Activated T-helper 2 cell treated with anti-CD3 and anti-CD28 coated beads, Interferon-gamma antibody, Interleukin-2, Interleukin-4, amounts not matched to agents 10 μg/mL and 5 μg/mL and 100 μg/mL, durations not matched to agents 14 hours and 24 hours and 36 hours (primary cell): ENCODE data around the gene USP9X. TPM values are rescaled to one million over a fixed set of nuclear protein-coding genes. Genes with fewer than 3 reads are reported as not detected.

Experiments used
- DNase-seq: peaks from one replicate; pipeline ENCODE4 v3.0.0; 2021; ENCODE audit warnings: low spot score
- H3K27ac Mint-ChIP-seq: one replicate; pipeline ENCODE4 v1.8.0; 2021; ENCODE audit warnings: mixed read lengths
- H3K27me3 Mint-ChIP-seq: one replicate; pipeline ENCODE4 v1.8.0; 2021; ENCODE audit warnings: low read depth, mixed read lengths
- H3K36me3 Mint-ChIP-seq: one replicate; pipeline ENCODE4 v1.8.0; 2021; ENCODE audit warnings: low read depth, mixed read lengths
- H3K4me1 Mint-ChIP-seq: one replicate; pipeline ENCODE4 v1.8.0; 2021; ENCODE audit warnings: low read depth, mixed read lengths
- H3K4me3 Mint-ChIP-seq: one replicate; pipeline ENCODE4 v1.8.0; 2021; ENCODE audit warnings: low read depth, mild to moderate bottlenecking, moderate library complexity, mixed read lengths
- H3K9me3 Mint-ChIP-seq: one replicate; pipeline ENCODE4 v1.8.0; 2021; ENCODE audit warnings: mixed read lengths
- intact Hi-C: fragments of 100-400 bp; cut with micrococcal nuclease; formaldehyde crosslinking; loops from one replicate; pipeline ENCODE4 v1.15.1; 2023
- total RNA-seq: library from RNA; stranded (reverse); gene quantifications from 2 replicates; pipeline ENCODE4 v1.2.3, GENCODE V29; 2022

USP9X gene
- total RNA-seq, 1 donor from 2014 or later: 53.4 TPM

DNA sequence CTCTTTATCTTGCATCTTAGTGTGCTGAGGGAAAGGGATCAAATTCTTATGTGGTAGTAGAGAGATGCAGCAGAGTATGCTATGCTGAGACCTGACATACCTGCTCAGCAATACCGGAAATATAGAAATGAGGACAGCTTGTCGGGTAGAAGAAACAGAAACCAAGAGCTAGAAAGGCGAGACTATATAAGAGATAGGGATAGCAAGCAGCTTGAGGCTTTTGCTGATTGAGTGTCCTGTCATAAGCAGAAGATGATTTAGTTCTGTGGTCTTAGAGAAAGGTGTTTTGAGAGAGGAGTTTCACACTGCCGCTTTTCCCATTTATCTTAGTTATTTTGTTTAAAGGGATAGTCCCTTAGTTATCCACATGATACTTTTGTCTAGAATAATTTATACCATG lies 31.7 kb downstream of the USP9X start:
- Mint-ChIP-seq H3K9me3 (no peaks in the 10 kb centered on the region), H3K4me3 (peak overlapping the region; percentile 21), H3K4me1 (peaks cover 48% of the 10 kb centered on the region), H3K27ac (peak overlapping the region; percentile 63), H3K36me3 (peaks cover 7% of the 10 kb centered on the region), H3K27me3 (no peaks in the 10 kb centered on the region)
- intact Hi-C loops: loop anchor here (1.0 to 10.0 kb wide), 5 partner anchors 33 to 472 kb away; partner anchors contain the start of genes CXorf38 and MED14
- DNase-seq: no peak

DNA sequence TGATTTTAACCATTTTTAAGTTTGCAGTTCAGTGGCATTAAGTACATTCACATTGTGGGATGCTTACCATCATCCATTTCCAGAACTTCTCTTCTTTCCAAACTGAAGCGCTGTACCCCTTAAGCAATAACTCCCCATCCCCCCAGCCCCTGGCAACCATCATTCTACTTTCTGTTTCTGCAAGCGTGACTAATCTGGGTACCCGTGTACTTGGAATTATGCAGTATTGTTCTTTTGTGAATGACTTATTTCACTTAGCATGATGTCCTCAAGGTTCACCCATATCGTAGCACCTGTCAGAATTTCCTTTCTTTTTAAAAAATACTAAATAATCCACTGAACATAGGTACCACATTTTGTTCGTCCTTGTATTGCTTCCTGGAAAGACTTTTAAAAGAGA lies 32.9 kb downstream of the USP9X start:
- Mint-ChIP-seq H3K36me3 (peaks cover 7% of the 10 kb centered on the region), H3K27me3 (no peaks in the 10 kb centered on the region), H3K9me3 (no peaks in the 10 kb centered on the region), H3K4me3 (peak overlapping the region; percentile 8), H3K4me1 (peaks cover 54% of the 10 kb centered on the region), H3K27ac (peak overlapping the region; percentile 52)
- intact Hi-C loops: loop anchor here (5.0 to 10.0 kb wide), 4 partner anchors 106 to 473 kb away; partner anchors contain the start of genes CXorf38 and MED14
- DNase-seq: no peak

DNA sequence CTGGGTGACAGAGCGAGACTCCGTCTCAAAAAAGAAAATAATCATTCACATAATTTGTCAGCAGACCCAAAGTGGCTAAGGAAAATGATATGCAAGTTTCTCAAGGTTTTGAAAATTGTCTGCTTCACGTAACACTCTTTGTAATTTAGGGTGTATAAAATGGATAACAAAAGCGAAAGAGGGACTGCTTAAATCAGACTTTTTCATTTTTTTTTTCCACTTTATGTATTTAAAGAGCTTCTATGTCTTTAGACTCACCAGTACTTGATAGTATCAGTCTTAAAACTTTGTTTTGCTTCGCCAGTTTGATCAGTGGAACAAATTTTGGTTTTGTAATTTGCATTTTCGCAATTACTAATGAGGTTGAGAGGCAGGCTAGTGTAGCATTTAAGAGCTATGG lies 34.6 kb downstream of the USP9X start:
- Mint-ChIP-seq H3K27ac (peak overlapping the region; percentile 28), H3K9me3 (no peaks in the 10 kb centered on the region), H3K27me3 (no peaks in the 10 kb centered on the region), H3K36me3 (peaks cover 11% of the 10 kb centered on the region), H3K4me1 (peaks cover 48% of the 10 kb centered on the region), H3K4me3 (no peak overlapping the region)
- DNase-seq: no peak
- intact Hi-C loops: loop anchor here (5.0 to 10.0 kb wide), 4 partner anchors 108 to 475 kb away; partner anchors contain the start of genes CXorf38 and MED14

DNA sequence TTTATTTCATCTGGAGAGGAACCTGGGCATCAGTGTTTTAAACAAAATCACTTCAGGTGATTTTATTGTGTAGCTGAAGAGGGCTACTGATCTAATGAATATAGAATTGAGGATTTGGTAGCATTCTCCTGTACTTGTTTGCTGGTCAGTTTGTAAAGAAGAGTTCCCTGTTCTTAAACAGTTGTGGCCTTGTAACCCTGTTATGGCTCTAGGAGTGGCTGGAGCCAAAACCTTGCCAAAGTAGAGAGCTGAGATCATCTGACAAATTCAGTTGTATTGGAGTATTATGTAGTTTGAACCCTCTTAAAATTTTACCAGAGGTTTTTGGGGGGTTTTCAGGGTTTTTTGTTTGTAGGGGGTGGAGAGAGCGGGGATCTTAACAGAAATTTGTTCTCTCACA lies 36.5 kb downstream of the USP9X start:
- Mint-ChIP-seq H3K27me3 (no peaks in the 10 kb centered on the region), H3K27ac (peak overlapping the region; percentile 38), H3K36me3 (peaks cover 15% of the 10 kb centered on the region), H3K4me1 (peaks cover 40% of the 10 kb centered on the region), H3K4me3 (no peak overlapping the region), H3K9me3 (no peaks in the 10 kb centered on the region)
- DNase-seq: no peak
- intact Hi-C loops: no loop called here

DNA sequence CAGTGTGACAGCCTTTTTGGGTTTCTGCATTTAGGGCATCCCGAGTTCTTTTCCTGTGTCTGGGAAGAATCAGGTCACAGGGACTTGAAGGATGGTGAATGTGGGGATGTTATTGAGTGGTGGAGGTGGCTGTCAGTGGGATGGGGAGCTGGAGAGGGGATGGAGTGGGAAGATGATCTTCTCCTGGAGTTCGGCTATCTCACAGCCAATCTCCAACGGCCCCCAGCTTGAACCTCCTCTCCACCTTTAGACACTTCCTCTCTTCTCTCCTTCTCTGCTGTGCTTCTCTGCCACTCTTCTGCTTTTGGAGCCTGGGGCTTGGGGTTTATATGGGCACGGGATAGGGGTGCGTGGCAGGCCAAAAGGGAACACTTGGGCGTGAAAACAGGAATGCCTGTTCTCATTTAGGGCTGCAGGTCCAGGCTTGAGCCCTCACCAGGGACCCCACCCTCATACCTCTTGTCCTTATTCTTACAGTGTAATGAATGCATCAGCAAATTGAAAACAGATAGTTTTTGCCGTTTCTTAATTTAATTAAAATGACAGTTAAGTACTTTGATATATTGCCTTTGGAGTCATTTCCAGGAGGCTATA lies 37.5 kb downstream of the USP9X start:
- intact Hi-C loops: no loop called here
- H3K4me1 Mint-ChIP-seq: peaks cover 37% of the 10 kb centered on the region
- H3K27ac Mint-ChIP-seq: peak overlapping the region; percentile 52
- DNase-seq: no peak
- H3K4me3 Mint-ChIP-seq: no peak overlapping the region
- peaks cover 15% of the 10 kb centered on the region for H3K36me3 Mint-ChIP-seq
- no peaks in the 10 kb centered on the region for H3K9me3 Mint-ChIP-seq
- no peaks in the 10 kb centered on the region for H3K27me3 Mint-ChIP-seq

DNA sequence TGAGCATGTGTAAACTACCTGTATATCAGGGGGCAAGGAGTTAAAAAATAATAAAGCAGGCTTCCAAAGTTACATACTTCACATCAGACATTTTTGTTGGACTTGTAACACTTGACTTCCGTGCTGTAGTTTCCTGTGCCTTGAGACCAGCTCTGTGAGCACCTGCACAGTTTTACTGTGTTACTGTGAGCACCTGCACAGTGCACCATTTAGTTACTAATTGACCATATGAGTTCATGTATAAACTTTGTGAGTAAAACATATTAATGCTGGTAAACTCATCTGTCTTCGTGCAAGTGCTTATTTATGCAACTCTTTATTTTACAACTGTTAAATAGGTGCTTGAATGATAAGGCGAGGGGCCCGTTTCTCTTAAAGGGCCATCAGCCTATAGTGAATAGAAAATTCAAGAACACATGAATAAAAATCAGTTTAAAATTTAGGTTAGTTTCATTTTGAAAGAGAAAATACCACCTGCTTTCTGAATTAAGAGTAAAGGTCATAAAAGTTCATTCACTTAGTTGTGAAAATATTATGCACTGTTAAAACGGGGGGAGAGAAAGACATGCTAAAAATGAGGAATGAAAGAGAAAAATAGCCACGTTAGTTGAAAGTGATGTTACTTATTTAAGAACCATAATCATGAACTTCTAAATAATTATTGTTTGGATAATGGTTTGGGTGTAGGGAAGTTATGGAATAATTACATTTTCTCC lies 42.4 kb downstream of the USP9X start:
- Mint-ChIP-seq H3K27me3 (no peaks in the 10 kb centered on the region), H3K4me3 (no peak overlapping the region), H3K27ac (no peak overlapping the region), H3K36me3 (peaks cover 22% of the 10 kb centered on the region), H3K4me1 (peaks cover 6% of the 10 kb centered on the region), H3K9me3 (no peaks in the 10 kb centered on the region)
- intact Hi-C loops: no loop called here
- DNase-seq: no peak

DNA sequence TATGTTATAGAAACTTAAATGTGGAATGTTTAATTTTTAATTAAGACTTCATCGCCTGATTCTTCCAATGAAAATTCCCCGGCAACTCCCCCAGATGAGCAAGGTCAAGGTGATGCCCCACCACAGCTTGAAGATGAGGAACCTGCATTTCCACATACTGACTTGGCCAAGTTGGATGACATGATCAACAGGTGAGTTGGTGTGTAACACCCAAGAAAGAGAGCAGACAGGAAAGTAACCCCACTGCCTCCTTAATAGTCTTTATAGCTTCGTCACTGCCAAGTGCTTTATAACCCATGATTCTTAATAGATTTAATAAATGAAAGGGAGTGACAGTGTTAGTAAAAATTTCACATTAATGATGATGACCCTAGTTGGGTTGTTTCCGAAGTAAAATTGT lies 43.7 kb downstream of the USP9X start:
- H3K36me3 Mint-ChIP-seq: peaks cover 27% of the 10 kb centered on the region
- intact Hi-C loops: no loop called here
- no peak overlapping the region for H3K27ac Mint-ChIP-seq
- no peaks in the 10 kb centered on the region for H3K9me3 Mint-ChIP-seq
- peaks cover 4% of the 10 kb centered on the region for H3K4me1 Mint-ChIP-seq
- no peak overlapping the region for H3K4me3 Mint-ChIP-seq
- H3K27me3 Mint-ChIP-seq: no peaks in the 10 kb centered on the region
- DNase-seq: no peak

DNA sequence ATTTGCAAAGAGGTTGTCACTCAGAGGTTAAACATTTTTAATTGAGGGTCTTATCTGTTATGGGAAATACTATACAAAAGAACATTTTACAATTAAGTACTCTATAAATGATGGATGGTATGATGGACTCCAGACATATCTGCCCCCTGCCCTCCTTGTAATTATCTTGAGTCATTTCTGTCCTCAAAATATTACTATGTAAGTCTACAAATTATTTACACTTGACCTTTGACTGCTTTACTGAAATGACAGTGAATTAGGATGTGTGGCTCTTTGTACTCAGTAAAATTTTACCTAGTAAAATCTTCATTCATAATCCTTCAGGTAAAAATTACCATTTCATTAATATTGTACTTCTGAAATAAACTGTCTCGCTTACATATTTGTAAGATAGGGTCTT lies 46.5 kb downstream of the USP9X start:
- intact Hi-C loops: no loop called here
- DNase-seq: no peak
- no peak overlapping the region for H3K27ac Mint-ChIP-seq
- H3K9me3 Mint-ChIP-seq: no peaks in the 10 kb centered on the region
- no peaks in the 10 kb centered on the region for H3K27me3 Mint-ChIP-seq
- H3K36me3 Mint-ChIP-seq: peaks cover 36% of the 10 kb centered on the region
- peaks cover 4% of the 10 kb centered on the region for H3K4me1 Mint-ChIP-seq
- no peak overlapping the region for H3K4me3 Mint-ChIP-seq

DNA sequence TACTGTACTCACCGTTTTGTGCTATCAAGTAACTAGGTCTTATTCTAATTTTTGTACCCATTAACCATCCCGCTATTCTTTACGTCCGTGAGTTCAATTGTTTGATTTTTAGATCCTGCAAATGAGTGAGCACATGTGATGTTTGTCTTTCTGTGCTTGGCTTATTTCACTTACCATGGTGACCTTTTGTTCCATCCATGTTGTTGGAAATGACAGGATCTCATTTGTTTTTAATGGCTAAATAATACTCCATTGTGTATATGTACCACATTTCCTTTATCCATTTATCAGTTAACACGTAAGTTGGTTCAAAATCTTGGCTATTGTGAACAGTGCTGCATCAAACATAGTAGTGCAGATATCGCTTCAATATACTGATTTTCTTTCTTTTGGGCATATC lies 48.3 kb downstream of the USP9X start:
- Mint-ChIP-seq H3K36me3 (peaks cover 43% of the 10 kb centered on the region), H3K9me3 (no peaks in the 10 kb centered on the region), H3K4me3 (no peak overlapping the region), H3K27ac (no peak overlapping the region), H3K4me1 (no peaks in the 10 kb centered on the region), H3K27me3 (no peaks in the 10 kb centered on the region)
- DNase-seq: no peak
- intact Hi-C loops: no loop called here

DNA sequence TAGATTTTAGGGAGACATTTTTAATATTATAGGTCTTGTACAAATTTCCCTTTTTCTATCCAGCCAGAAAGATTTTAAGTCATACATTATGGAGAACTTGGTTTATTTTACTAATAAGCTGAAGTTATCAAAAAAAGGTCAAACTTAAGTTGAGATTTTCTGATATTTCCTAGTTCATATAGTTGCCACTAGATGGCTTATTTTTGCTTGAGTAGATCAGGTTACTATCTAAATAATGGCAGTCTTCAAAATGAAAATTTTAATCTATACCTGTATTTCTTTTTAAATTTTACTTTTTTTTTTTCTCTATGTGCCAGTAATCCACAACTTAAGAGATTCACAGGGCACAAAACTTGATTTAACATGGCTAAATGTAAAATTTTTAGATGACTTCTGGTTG lies 52.3 kb downstream of the USP9X start:
- H3K4me1 Mint-ChIP-seq: no peaks in the 10 kb centered on the region
- H3K9me3 Mint-ChIP-seq: no peaks in the 10 kb centered on the region
- H3K27ac Mint-ChIP-seq: no peak overlapping the region
- intact Hi-C loops: no loop called here
- no peaks in the 10 kb centered on the region for H3K27me3 Mint-ChIP-seq
- H3K4me3 Mint-ChIP-seq: no peak overlapping the region
- peaks cover 38% of the 10 kb centered on the region for H3K36me3 Mint-ChIP-seq
- no peak for DNase-seq

DNA sequence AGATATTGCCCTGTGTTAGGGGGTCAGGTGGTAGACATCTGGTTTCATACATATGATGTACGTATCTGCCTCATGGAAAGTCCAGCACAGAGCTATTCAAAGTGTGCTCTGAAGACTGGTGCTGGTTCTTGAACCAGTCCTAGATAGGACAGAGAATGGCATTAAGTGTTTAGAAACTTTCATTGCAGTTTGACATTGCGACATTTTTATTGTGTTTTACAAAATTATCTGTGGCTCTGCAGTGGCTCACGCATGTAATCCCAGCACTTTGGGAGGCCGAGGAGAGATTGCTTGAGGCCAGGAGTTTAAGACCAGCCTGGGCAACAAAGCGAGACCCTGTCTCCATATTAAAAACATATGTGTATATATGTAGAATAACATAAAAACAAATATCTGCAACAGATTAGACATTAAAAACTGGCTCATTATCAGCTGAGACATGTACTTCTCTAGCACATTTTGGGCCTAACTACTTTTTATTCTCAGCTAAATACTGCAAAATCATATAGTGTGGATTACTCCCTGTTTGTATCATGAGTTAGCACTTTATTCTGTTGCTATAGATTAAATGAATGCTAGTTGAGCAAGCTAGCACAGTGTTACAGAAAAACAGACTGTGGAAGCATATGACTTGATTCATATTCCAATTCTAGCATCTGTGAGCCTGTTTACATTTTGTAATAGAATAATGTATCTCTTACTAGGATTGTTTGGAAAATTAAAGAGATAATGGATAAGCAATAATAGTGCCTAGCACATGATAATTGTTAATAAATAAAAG lies 57.1 kb downstream of the USP9X start:
- H3K9me3 Mint-ChIP-seq: no peaks in the 10 kb centered on the region

DNA sequence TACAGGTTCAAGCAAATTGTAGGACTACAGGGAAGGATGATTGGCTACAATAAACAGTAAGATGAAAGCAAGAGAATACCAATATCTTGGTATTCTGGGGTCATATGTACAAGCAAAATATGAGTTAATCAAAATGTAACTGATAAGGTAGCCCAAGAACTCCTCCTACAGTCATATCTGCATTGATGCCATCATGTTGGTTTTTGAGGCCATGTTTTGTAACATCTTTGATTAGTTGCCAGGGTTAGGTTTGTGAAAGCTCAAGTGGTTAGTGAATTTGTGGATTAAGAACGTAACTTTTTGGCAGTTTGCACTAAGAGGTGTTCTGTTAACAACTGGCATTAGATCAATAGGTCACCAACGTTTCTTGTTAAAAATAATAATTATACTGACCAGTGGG lies 59.6 kb downstream of the USP9X start:
- Mint-ChIP-seq H3K4me3 (no peak overlapping the region), H3K36me3 (peaks cover 31% of the 10 kb centered on the region)
- intact Hi-C loops: no loop called here

More for the DNA sequence above, 57.1 kb downstream of the USP9X start:
- H3K27ac Mint-ChIP-seq: no peak overlapping the region
- DNase-seq: no peak
- H3K27me3 Mint-ChIP-seq: no peaks in the 10 kb centered on the region
- intact Hi-C loops: no loop called here
- peaks cover 5% of the 10 kb centered on the region for H3K4me1 Mint-ChIP-seq
- H3K36me3 Mint-ChIP-seq: peaks cover 27% of the 10 kb centered on the region
- H3K4me3 Mint-ChIP-seq: no peak overlapping the region

More for the DNA sequence above, 59.6 kb downstream of the USP9X start:
- no peak for DNase-seq
- peaks cover 5% of the 10 kb centered on the region for H3K4me1 Mint-ChIP-seq
- H3K9me3 Mint-ChIP-seq: no peaks in the 10 kb centered on the region
- no peak overlapping the region for H3K27ac Mint-ChIP-seq
- no peaks in the 10 kb centered on the region for H3K27me3 Mint-ChIP-seq
